IMR-90 (cell line): ENCODE results near the gene OR9A4. TPM values are rescaled to one million over a fixed set of nuclear protein-coding genes. Genes with fewer than 3 reads are reported as not detected.

Experiments
- ATAC-seq: fragments of 200-7000 bp; cut with Tn5 transposase; 2 replicates; pipeline ENCODE4 v1.9.1; 2020; ENCODE audit warnings: low read depth, mild to moderate bottlenecking, moderate library complexity
- BruUV-seq: library from RNA; stranded (reverse); fragments of 400-500 nt; replicated peaks from 2 replicates; lab custom pipeline; 2021; lab: Mats Ljungman, UMichigan
- CTCF ChIA-PET: fragments of 300-600 bp; formaldehyde crosslinking; extraction: SDS; loops from one replicate; lab custom pipeline; 2021; ENCODE audit warnings: antibody characterized with exemption; lab: Yijun Ruan, JAX
- POLR2A ChIA-PET: fragments of 300-600 bp; sonication (Branson Sonifier 250); formaldehyde crosslinking; loops from one replicate; lab custom pipeline; 2022; ENCODE audit warnings: antibody characterized with exemption; ENCODE audit not compliant: unreplicated experiment; lab: Charles Lee
- DNase-seq: peaks from one replicate; pipeline ENCODE4 v3.0.0; 2013
- H2AFZ ChIP-seq: replicated peaks from 2 replicates; pipeline ENCODE3; 2013; ENCODE audit warnings: low read length, mild to moderate bottlenecking; ENCODE audit not compliant: poor library complexity
- H2AK5ac ChIP-seq: 2 replicates; pipeline ENCODE4 v1.6.1; 2013; ENCODE audit warnings: low read depth, low read length, inconsistent platforms
- H2AK9ac ChIP-seq: replicated peaks from 2 replicates; pipeline ENCODE3; 2013; ENCODE audit warnings: mild to moderate bottlenecking, low read depth, low read length, moderate library complexity; ENCODE audit not compliant: poor library complexity
- H2BK120ac ChIP-seq: 2 replicates; pipeline ENCODE4 v1.6.1; 2013; ENCODE audit warnings: low read depth, low read length, inconsistent platforms
- H2BK15ac ChIP-seq: 3 replicates; pipeline ENCODE4 v1.6.1; 2013; ENCODE audit warnings: low read depth, low read length, inconsistent platforms
- H2BK20ac ChIP-seq: 2 replicates; pipeline ENCODE4 v1.6.1; 2013; ENCODE audit warnings: low read depth, mild to moderate bottlenecking, inconsistent platforms, low read length, moderate library complexity
- H2BK5ac ChIP-seq: 2 replicates; pipeline ENCODE4 v1.6.1; 2013; ENCODE audit warnings: mild to moderate bottlenecking, low read depth, low read length, inconsistent platforms; ENCODE audit not compliant: poor library complexity, severe bottlenecking
- H3K14ac ChIP-seq: replicated peaks from 2 replicates; pipeline ENCODE4 v1.6.1; 2013; ENCODE audit warnings: low read depth, low read length, inconsistent platforms
- H3K18ac ChIP-seq: 2 replicates; pipeline ENCODE4 v1.6.1; 2013; ENCODE audit warnings: low read depth, low read length, control low read depth
- H3K23ac ChIP-seq: 2 replicates; pipeline ENCODE4 v1.6.1; 2013; ENCODE audit warnings: low read depth, low read length, inconsistent platforms
- H3K27ac ChIP-seq: 2 replicates; pipeline ENCODE4 v1.5.1; 2013; ENCODE audit warnings: mild to moderate bottlenecking, control low read depth, low read length; ENCODE audit not compliant: insufficient read depth
- H3K27me3 ChIP-seq: 2 replicates; pipeline ENCODE4 v1.6.1; 2013; ENCODE audit warnings: low read length; ENCODE audit not compliant: control insufficient read depth, insufficient read depth
- H3K36me3 ChIP-seq: 2 replicates; pipeline ENCODE4 v1.6.1; 2013; ENCODE audit warnings: low read length, mixed read lengths; ENCODE audit not compliant: control insufficient read depth, insufficient read depth
- H3K4ac ChIP-seq: 2 replicates; pipeline ENCODE4 v1.6.1; 2013; ENCODE audit warnings: low read depth, low read length, inconsistent platforms
- H3K4me1 ChIP-seq: 2 replicates; pipeline ENCODE4 v1.6.1; 2013; ENCODE audit warnings: low read length, mixed read lengths; ENCODE audit not compliant: control insufficient read depth, insufficient read depth
- H3K4me2 ChIP-seq: 2 replicates; pipeline ENCODE4 v1.6.1; 2013; ENCODE audit warnings: low read depth, mild to moderate bottlenecking, control low read depth, low read length, moderate library complexity
- H3K4me3 ChIP-seq: 2 replicates; pipeline ENCODE4 v1.5.1; 2013; ENCODE audit warnings: low read depth, mild to moderate bottlenecking, control low read depth, low read length, moderate library complexity; ENCODE audit not compliant: insufficient read depth
- H3K56ac ChIP-seq: 2 replicates; pipeline ENCODE4 v1.6.1; 2013; ENCODE audit warnings: low read length, inconsistent platforms; ENCODE audit not compliant: insufficient read depth; ENCODE audit errors: extremely low read depth
- H3K79me1 ChIP-seq, 2 experiments: 2 replicates each; pipeline ENCODE4 v1.6.1; 2013; ENCODE audit warnings: low read length in 2 of 2, inconsistent platforms in 1 of 2, low read depth in 1 of 2
- H3K9ac ChIP-seq: 2 replicates; pipeline ENCODE4 v1.6.1; 2013; ENCODE audit warnings: low read depth, low read length, control low read depth
- H3K9me1 ChIP-seq: 2 replicates; pipeline ENCODE4 v1.6.1; 2013; ENCODE audit warnings: low read length, inconsistent platforms; ENCODE audit not compliant: insufficient read depth
- H3K9me3 ChIP-seq: 2 replicates; pipeline ENCODE4 v1.6.1; 2013; ENCODE audit warnings: low read length; ENCODE audit not compliant: control insufficient read depth, insufficient read depth
- H4K20me1 ChIP-seq: 2 replicates; pipeline ENCODE4 v1.6.1; 2013; ENCODE audit warnings: low read length, inconsistent platforms; ENCODE audit not compliant: insufficient read depth
- H4K5ac ChIP-seq: 2 replicates; pipeline ENCODE4 v1.6.1; 2013; ENCODE audit warnings: mild to moderate bottlenecking, low read depth, low read length, control low read depth
- H4K8ac ChIP-seq, 2 experiments: 2 replicates each; pipeline ENCODE4 v1.6.1; 2013; ENCODE audit warnings: low read depth in 2 of 2, low read length in 2 of 2, control low read depth in 1 of 2, inconsistent platforms in 1 of 2
- H4K91ac ChIP-seq: 2 replicates; pipeline ENCODE4 v1.6.1; 2013; ENCODE audit warnings: low read depth, low read length, inconsistent platforms; ENCODE audit not compliant: insufficient read depth
- BHLHE40 ChIP-seq: fragments of 150-350 bp; IDR thresholded peaks from 2 replicates; pipeline ENCODE4 v1.6.1; 2016; ENCODE audit warnings: mild to moderate bottlenecking, low read depth, low read length
- CEBPB ChIP-seq: IDR thresholded peaks from 2 replicates; pipeline ENCODE4 v1.6.1; 2012; ENCODE audit warnings: low read depth, low read length, improper control_type of control experiment
- CHD1 ChIP-seq: IDR thresholded peaks from 2 replicates; pipeline ENCODE4 v1.6.1; 2012; ENCODE audit warnings: low read depth, low read length, improper control_type of control experiment
- FOS ChIP-seq: fragments of 150-350 bp; IDR thresholded peaks from 2 replicates; pipeline ENCODE4 v1.6.1; 2016; ENCODE audit warnings: low read depth, low read length
- MAFK ChIP-seq: IDR thresholded peaks from 2 replicates; pipeline ENCODE4 v1.6.1; 2012; ENCODE audit warnings: low read depth, low read length, improper control_type of control experiment
- MXI1 ChIP-seq: IDR thresholded peaks from 2 replicates; pipeline ENCODE4 v1.6.1; 2012; ENCODE audit warnings: low read depth, mild to moderate bottlenecking, low read length, moderate library complexity, borderline replicate concordance
- NFE2L2 ChIP-seq: fragments of 150-350 bp; IDR thresholded peaks from 2 replicates; pipeline ENCODE4 v1.6.1; 2016; ENCODE audit warnings: low read depth, mild to moderate bottlenecking, low read length
- POLR2A ChIP-seq: IDR thresholded peaks from 2 replicates; pipeline ENCODE4 v1.6.1; 2012; ENCODE audit warnings: mild to moderate bottlenecking, low read depth, low read length
- RAD21 ChIP-seq: IDR thresholded peaks from 2 replicates; pipeline ENCODE4 v1.6.1; 2012; ENCODE audit warnings: low read length, improper control_type of control experiment
- RCOR1 ChIP-seq: IDR thresholded peaks from 2 replicates; pipeline ENCODE4 v1.6.1; 2012; ENCODE audit warnings: mild to moderate bottlenecking, low read length, improper control_type of control experiment; ENCODE audit not compliant: insufficient replicate concordance
- RFX5 ChIP-seq: IDR thresholded peaks from 2 replicates; pipeline ENCODE4 v1.8.0; 2012; ENCODE audit warnings: low read depth, mild to moderate bottlenecking, low read length, moderate library complexity
- SMC3 ChIP-seq: fragments of 150-350 bp; IDR thresholded peaks from 2 replicates; pipeline ENCODE4 v1.6.1; 2016; ENCODE audit warnings: low read depth, mild to moderate bottlenecking, antibody characterized with exemption, low read length, moderate library complexity
- WGBS, 2 experiments: methylation state at CpG; one replicate each; pipeline versions ENCODE4 v1.1.5 to v1.1.7; 2013; ENCODE audit warnings: missing lambda C conversion rate in 2 of 2; ENCODE audit not compliant: insufficient read length in 1 of 2; ENCODE audit errors: extremely low coverage in 2 of 2; 5-methylcytosine and 5-hydroxymethylcytosine counted together
- dilution Hi-C: fragments of 300-500 bp; cut with HindIII; formaldehyde crosslinking; loops from one replicate; pipeline ENCODE4 v1.14.3; 2018; ENCODE audit warnings: low sequenced_read_pairs; ENCODE audit not compliant: unreplicated experiment
- in situ Hi-C: fragments of 300-500 bp; cut with MboI; formaldehyde crosslinking; loops from 3 replicates; pipeline ENCODE4 v1.14.3; 2019; ENCODE audit warnings: low sequenced_read_pairs, inconsistent platforms, mixed read lengths
- intact Hi-C: fragments of 100-400 bp; cut with micrococcal nuclease; formaldehyde crosslinking; loops from 2 replicates; pipeline ENCODE4 v1.10.0; 2022
- polyA plus RNA-seq, 3 experiments: library from polyadenylated mRNA; depleted of rRNA; stranded (reverse); fragments of >200 nt; gene quantifications; 2 replicates each; pipeline ENCODE4 v1.2.3, GENCODE V29; 2012; ENCODE audit warnings: low replicate concordance in 1 of 3
- total RNA-seq: library from RNA; depleted of rRNA; stranded (reverse); fragments of >200 nt; gene quantifications from 2 replicates; pipeline ENCODE4 v1.2.3, GENCODE V29; 2012
- TF ChIP-seq, protein P1 (sequence below): conservative IDR thresholded peaks from 2 replicates; pipeline ENCODE4 v1.5.1; 2012; ENCODE audit warnings: mild to moderate bottlenecking, low read depth, low read length, improper control_type of control experiment
- TF ChIP-seq, protein P2 (sequence below): fragments of 150-350 bp; IDR thresholded peaks from 2 replicates; pipeline ENCODE4 v1.6.1; 2017; ENCODE audit warnings: mild to moderate bottlenecking, antibody characterized with exemption, low read length, low read depth

Gene OR9A4
- total and polyA plus RNA-seq, 2 of the 4 experiments (the other 2 are of a cell fraction) = not detected

DNA sequence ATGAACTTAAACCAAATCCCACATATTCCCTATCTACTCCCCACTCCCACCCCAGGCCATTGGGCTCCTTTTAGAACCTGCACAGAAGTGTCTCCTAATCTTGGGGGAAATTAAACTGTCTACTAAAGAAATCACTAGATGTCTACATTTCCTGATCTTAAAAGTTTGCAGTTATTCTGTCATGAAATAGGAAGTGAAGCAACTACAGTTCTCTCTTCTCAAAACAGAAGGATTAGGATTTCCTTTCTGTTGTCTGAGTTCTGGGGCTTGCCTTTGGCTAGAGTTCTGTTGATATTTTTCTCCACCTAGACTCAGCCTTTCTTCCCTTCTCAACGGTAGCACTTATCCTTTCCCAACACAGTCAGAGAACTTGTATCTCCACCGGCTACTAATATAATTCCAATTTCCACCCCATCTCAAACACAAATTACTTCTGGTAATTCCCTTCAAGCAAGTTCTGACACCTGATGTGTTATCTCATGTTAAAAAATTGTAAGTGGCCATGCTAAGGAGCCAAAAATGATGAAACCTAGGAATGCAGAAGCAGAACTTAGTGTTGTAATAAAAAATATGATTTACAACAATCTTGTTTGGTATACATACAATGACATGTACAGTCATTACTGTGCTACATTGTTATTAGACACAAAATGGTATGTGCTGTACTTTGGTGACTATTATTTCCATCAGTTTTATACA is 12.1 kb downstream of the OR9A4 start:
- in situ Hi-C loops = no loop called here
- Histone ChIP-seq H3K4me2 (no peak overlapping the region), H2BK15ac (no peak overlapping the region), H3K9me3 (peaks cover 7% of the 10 kb centered on the region), H3K4ac (no peak overlapping the region), H4K5ac (no peak overlapping the region), H2AK5ac (no peak overlapping the region), H3K9me1 (no peaks in the 10 kb centered on the region), H4K91ac (no peak overlapping the region), H3K9ac (no peak overlapping the region), H3K27me3 (no peaks in the 10 kb centered on the region), H2AFZ (no peak overlapping the region), H3K4me1 (no peaks in the 10 kb centered on the region), H4K20me1 (no peaks in the 10 kb centered on the region), H3K79me1 (no peaks in the 10 kb centered on the region), H3K27ac (no peak overlapping the region), H3K36me3 (no peaks in the 10 kb centered on the region), H2AK9ac (no peak overlapping the region), H3K14ac (no peak overlapping the region), H3K56ac (no peak overlapping the region), H3K4me3 (no peak overlapping the region), H2BK5ac (no peak overlapping the region), H3K18ac (no peak overlapping the region), H2BK120ac (no peak overlapping the region), H3K23ac (no peak overlapping the region), H4K8ac (no peak overlapping the region), H2BK20ac (no peak overlapping the region)
- WGBS, 2 experiments = 20% methylated on average over 1 of the region's 2 CpGs; no CpG with 5 or more reads in 1 of the 2 experiments
- POLR2A ChIA-PET = no interaction called here
- intact Hi-C loops = no loop called here
- DNase-seq = no peak
- CTCF ChIA-PET = no interaction called here
- TF ChIP-seq FOS (no peak), POLR2A (no peak), RAD21 (no peak), CHD1 (no peak), RFX5 (no peak), BHLHE40 (no peak), MAFK (no peak), RCOR1 (no peak), CEBPB (no peak), NFE2L2 (no peak), SMC3 (no peak), MXI1 (no peak)
- TF ChIP-seq, protein P1, sequence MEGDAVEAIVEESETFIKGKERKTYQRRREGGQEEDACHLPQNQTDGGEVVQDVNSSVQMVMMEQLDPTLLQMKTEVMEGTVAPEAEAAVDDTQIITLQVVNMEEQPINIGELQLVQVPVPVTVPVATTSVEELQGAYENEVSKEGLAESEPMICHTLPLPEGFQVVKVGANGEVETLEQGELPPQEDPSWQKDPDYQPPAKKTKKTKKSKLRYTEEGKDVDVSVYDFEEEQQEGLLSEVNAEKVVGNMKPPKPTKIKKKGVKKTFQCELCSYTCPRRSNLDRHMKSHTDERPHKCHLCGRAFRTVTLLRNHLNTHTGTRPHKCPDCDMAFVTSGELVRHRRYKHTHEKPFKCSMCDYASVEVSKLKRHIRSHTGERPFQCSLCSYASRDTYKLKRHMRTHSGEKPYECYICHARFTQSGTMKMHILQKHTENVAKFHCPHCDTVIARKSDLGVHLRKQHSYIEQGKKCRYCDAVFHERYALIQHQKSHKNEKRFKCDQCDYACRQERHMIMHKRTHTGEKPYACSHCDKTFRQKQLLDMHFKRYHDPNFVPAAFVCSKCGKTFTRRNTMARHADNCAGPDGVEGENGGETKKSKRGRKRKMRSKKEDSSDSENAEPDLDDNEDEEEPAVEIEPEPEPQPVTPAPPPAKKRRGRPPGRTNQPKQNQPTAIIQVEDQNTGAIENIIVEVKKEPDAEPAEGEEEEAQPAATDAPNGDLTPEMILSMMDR = no peak
- TF ChIP-seq, protein P2, sequence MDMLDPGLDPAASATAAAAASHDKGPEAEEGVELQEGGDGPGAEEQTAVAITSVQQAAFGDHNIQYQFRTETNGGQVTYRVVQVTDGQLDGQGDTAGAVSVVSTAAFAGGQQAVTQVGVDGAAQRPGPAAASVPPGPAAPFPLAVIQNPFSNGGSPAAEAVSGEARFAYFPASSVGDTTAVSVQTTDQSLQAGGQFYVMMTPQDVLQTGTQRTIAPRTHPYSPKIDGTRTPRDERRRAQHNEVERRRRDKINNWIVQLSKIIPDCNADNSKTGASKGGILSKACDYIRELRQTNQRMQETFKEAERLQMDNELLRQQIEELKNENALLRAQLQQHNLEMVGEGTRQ = no peak
- no peak for ATAC-seq
- dilution Hi-C loops = no loop called here
- no TSS peak for BruUV-seq
